Right lobe of liver (tissue), 4 donors: ENCODE results near the gene PRR5.

Source experiments
- POLR2A ChIP-seq: fragments of 450-650 bp; IDR thresholded peaks from one replicate; pipeline ENCODE4 v1.6.1; 2017; ENCODE audit warnings: antibody characterized with exemption, mild to moderate bottlenecking
- TF ChIP-seq, protein P1 (sequence below), 4 donors: fragments of 200-600 bp in 3 of 4; fragments of 450-650 bp in 1 of 4; IDR thresholded peaks; one replicate each; pipeline versions ENCODE4 v1.5.1 to v1.8.0; 2016 to 2022; ENCODE audit warnings: antibody characterized with exemption in 4 of 4, mild to moderate bottlenecking in 2 of 4
- donor health status: DM: no; HTN: no; CAD: no.
- donor health status: DM: no; HTN: no; CAD: no.
- donor health status: DM: no; HTN: yes; CAD: no.

DNA sequence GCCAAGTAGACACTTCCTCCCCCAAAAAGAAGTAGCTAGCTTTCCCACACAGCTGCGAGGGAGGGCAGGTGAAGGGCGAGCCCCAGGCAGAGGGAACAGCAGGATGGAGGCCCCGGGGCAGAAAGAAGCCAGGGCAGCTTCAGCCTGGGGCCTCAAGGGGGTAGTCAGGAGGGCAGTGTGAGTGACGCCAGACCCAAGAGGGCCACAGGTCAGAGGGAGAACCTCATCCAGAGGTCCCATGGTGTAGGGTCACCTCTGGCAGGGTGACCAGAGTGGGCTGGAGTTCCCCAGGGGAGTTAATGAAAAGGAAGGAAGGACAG is 9.2 kb downstream of the PRR5 start:
- no peak for TF ChIP-seq POLR2A
- TF ChIP-seq, protein P1, sequence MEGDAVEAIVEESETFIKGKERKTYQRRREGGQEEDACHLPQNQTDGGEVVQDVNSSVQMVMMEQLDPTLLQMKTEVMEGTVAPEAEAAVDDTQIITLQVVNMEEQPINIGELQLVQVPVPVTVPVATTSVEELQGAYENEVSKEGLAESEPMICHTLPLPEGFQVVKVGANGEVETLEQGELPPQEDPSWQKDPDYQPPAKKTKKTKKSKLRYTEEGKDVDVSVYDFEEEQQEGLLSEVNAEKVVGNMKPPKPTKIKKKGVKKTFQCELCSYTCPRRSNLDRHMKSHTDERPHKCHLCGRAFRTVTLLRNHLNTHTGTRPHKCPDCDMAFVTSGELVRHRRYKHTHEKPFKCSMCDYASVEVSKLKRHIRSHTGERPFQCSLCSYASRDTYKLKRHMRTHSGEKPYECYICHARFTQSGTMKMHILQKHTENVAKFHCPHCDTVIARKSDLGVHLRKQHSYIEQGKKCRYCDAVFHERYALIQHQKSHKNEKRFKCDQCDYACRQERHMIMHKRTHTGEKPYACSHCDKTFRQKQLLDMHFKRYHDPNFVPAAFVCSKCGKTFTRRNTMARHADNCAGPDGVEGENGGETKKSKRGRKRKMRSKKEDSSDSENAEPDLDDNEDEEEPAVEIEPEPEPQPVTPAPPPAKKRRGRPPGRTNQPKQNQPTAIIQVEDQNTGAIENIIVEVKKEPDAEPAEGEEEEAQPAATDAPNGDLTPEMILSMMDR (IDR thresholded peaks at IDR 0.05) = no peak
